Gastroesophageal sphincter (tissue), 3 donors: Measurements from ENCODE around the gene BCAR3.

Source experiments
- CTCF ChIP-seq, 4 experiments: fragments of 200-600 bp in 2 of 4; fragments of 450-650 bp in 2 of 4; sonication (generic) in 1 of 4; IDR thresholded peaks; one replicate each; pipeline ENCODE4 v1.5.1; 2017 to 2019; ENCODE audit warnings: antibody characterized with exemption in 4 of 4, mild to moderate bottlenecking in 2 of 4, moderate library complexity in 2 of 4
- EP300 ChIP-seq: sonication (generic); formaldehyde crosslinking; IDR thresholded peaks from one replicate; pipeline ENCODE4 v1.6.1; 2017; ENCODE audit warnings: antibody characterized with exemption, mild to moderate bottlenecking
- POLR2A ChIP-seq, 2 donors: fragments of 450-650 bp; IDR thresholded peaks; one replicate each; pipeline ENCODE4 v1.6.1; 2017; ENCODE audit warnings: antibody characterized with exemption in 2 of 2, mild to moderate bottlenecking in 2 of 2, moderate library complexity in 1 of 2
- POLR2AphosphoS5 ChIP-seq: sonication (generic); formaldehyde crosslinking; IDR thresholded peaks from one replicate; pipeline ENCODE4 v1.6.1; 2017; ENCODE audit warnings: antibody characterized with exemption

GRCh38 chr1:93680076-93680419 lies 1.6 kb downstream of the BCAR3 start:
- TF ChIP-seq CTCF (IDR thresholded peaks at IDR 0.05) (no peak), POLR2AphosphoS5 (no peak), POLR2A (IDR thresholded peaks at IDR 0.05) (no peak), EP300 (no peak)
